OCI-LY7 (cell line): ENCODE measurements around the gene BMPR2. TPM values are rescaled to one million over a fixed set of nuclear protein-coding genes. Genes with fewer than 3 reads are reported as not detected.

Source experiments
- BruUV-seq: library from RNA; stranded (reverse); fragments of 400-500 nt; replicated peaks from 2 replicates; lab custom pipeline; 2021; lab: Mats Ljungman, UMichigan
- CTCF ChIA-PET: fragments of 300-600 bp; sonication (Branson Sonifier 250); formaldehyde crosslinking; loops from one replicate; lab custom pipeline; 2022; ENCODE audit warnings: antibody characterized with exemption; ENCODE audit not compliant: unreplicated experiment; lab: Charles Lee
- POLR2A ChIA-PET: fragments of 300-600 bp; sonication (Branson Sonifier 250); formaldehyde crosslinking; loops from one replicate; lab custom pipeline; 2022; ENCODE audit warnings: antibody characterized with exemption; lab: Charles Lee
- DNase-seq: peaks from one replicate; pipeline ENCODE4 v3.0.0-alpha.2; 2015; ENCODE audit warnings: low spot score
- H2AFZ ChIP-seq: fragments of 200-600 bp; sonication (generic), shearing (Covaris generic); 2 replicates; pipeline ENCODE4 v1.6.1; 2014; ENCODE audit warnings: mild to moderate bottlenecking, antibody characterized with exemption, low read length, moderate library complexity
- H3K27ac ChIP-seq: fragments of 200-600 bp; sonication (generic); 2 replicates; pipeline ENCODE4 v1.5.1; 2014; ENCODE audit warnings: mixed run types, low read depth, mild to moderate bottlenecking, moderate library complexity, low read length, inconsistent platforms; ENCODE audit not compliant: poor library complexity, severe bottlenecking
- H3K36me3 ChIP-seq: fragments of 200-600 bp; sonication (generic); 2 replicates; pipeline ENCODE4 v1.6.1; 2014; ENCODE audit warnings: mild to moderate bottlenecking, antibody characterized with exemption, low read length, moderate library complexity, mixed read lengths; ENCODE audit not compliant: insufficient read depth
- H3K4me1 ChIP-seq: fragments of 200-600 bp; sonication (generic); 2 replicates; pipeline ENCODE4 v1.5.1; 2014; ENCODE audit warnings: mild to moderate bottlenecking, low read length; ENCODE audit not compliant: insufficient read depth, poor library complexity, severe bottlenecking
- H3K4me2 ChIP-seq: fragments of 200-600 bp; sonication (generic); 2 replicates; pipeline ENCODE4 v1.6.1; 2014; ENCODE audit warnings: mild to moderate bottlenecking, low read length
- H3K4me3 ChIP-seq: fragments of 200-600 bp; sonication (generic); 2 replicates; pipeline ENCODE4 v1.5.1; 2014; ENCODE audit warnings: mild to moderate bottlenecking, low read depth, low read length; ENCODE audit not compliant: poor library complexity, severe bottlenecking
- H3K79me2 ChIP-seq: fragments of 200-600 bp; sonication (generic); 2 replicates; pipeline ENCODE4 v1.6.1; 2016; ENCODE audit warnings: low read depth, mild to moderate bottlenecking, low read length, moderate library complexity, mixed read lengths; ENCODE audit not compliant: insufficient read depth
- H3K9me2 ChIP-seq: fragments of 200-600 bp; sonication (generic); 2 replicates; pipeline ENCODE4 v1.6.1; 2016; ENCODE audit warnings: mild to moderate bottlenecking, low read length, mixed read lengths; ENCODE audit not compliant: insufficient read depth
- H3K9me3 ChIP-seq: fragments of 200-600 bp; sonication (generic); 2 replicates; pipeline ENCODE4 v1.6.1; 2014; ENCODE audit warnings: mild to moderate bottlenecking, mixed run types, low read length, mixed read lengths
- H4K20me1 ChIP-seq: fragments of 200-600 bp; sonication (generic); 2 replicates; pipeline ENCODE4 v1.6.1; 2014; ENCODE audit warnings: mild to moderate bottlenecking, antibody characterized with exemption, low read length, moderate library complexity, mixed read lengths; ENCODE audit not compliant: insufficient read depth
- EZH2phosphoT487 ChIP-seq: fragments of 200-600 bp; sonication (generic); IDR thresholded peaks from 2 replicates; pipeline ENCODE4 v1.6.1; 2018; ENCODE audit warnings: low read depth, borderline replicate concordance, mild to moderate bottlenecking, mixed run types, antibody characterized with exemption, low read length, moderate library complexity, mixed read lengths
- intact Hi-C: fragments of 100-400 bp; cut with micrococcal nuclease; formaldehyde crosslinking; loops from one replicate; pipeline ENCODE4 v1.10.0; 2022; ENCODE audit not compliant: unreplicated experiment
- total RNA-seq, 2 experiments: library from RNA; depleted of rRNA in 1 of 2; stranded (reverse); fragments of >200 nt in 1 of 2; shearing (Covaris generic) in 1 of 2; gene quantifications; 2 replicates each; pipeline ENCODE4 v1.2.3, GENCODE V29; 2014 to 2022
- TF ChIP-seq, protein P1 (sequence below): fragments of 200-600 bp; sonication (generic); conservative IDR thresholded peaks from 2 replicates; pipeline ENCODE4 v1.5.1; 2014; ENCODE audit warnings: mild to moderate bottlenecking, antibody characterized with exemption, low read length, moderate library complexity, mixed read lengths

Gene BMPR2
- total RNA-seq, 2 experiments from 2014 or later = 4.3 to 14.7 TPM

DNA sequence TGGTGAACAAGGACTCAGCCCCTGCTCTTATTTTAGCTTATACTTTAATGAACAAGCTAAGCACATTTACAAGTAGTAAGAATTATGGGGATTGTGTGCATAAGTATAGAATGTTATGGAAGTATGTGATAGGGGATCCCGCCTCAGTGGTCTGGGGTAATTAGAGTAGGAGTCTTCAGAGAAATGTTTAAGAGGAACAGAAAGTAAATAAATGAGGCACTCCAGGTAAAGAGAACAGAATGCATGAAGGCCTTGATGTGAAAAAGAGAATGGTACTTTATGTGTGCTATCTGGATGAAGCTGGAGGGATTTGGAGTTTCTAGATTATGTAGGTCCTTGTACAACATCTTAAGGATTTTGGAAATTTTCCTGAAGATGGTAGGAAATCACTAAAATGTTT lies 76.6 kb downstream of the BMPR2 start:
- Histone ChIP-seq H3K9me2 (no peaks in the 10 kb centered on the region), H3K79me2 (no peaks in the 10 kb centered on the region), H3K4me1 (no peaks in the 10 kb centered on the region), H4K20me1 (no peaks in the 10 kb centered on the region), H3K9me3 (no peaks in the 10 kb centered on the region), H3K27ac (no peak overlapping the region), H3K4me2 (no peak overlapping the region), H2AFZ (no peak overlapping the region), H3K36me3 (no peaks in the 10 kb centered on the region), H3K4me3 (no peak overlapping the region)
- intact Hi-C loops = no loop called here
- POLR2A ChIA-PET = interaction anchor here (0.7 kb wide), 1 partner anchor 26 kb away, joined by 4 read pairs; no protein-coding TSS in a partner anchor
- CTCF ChIA-PET = no interaction called here
- DNase-seq = no peak
- TF ChIP-seq, protein P1, sequence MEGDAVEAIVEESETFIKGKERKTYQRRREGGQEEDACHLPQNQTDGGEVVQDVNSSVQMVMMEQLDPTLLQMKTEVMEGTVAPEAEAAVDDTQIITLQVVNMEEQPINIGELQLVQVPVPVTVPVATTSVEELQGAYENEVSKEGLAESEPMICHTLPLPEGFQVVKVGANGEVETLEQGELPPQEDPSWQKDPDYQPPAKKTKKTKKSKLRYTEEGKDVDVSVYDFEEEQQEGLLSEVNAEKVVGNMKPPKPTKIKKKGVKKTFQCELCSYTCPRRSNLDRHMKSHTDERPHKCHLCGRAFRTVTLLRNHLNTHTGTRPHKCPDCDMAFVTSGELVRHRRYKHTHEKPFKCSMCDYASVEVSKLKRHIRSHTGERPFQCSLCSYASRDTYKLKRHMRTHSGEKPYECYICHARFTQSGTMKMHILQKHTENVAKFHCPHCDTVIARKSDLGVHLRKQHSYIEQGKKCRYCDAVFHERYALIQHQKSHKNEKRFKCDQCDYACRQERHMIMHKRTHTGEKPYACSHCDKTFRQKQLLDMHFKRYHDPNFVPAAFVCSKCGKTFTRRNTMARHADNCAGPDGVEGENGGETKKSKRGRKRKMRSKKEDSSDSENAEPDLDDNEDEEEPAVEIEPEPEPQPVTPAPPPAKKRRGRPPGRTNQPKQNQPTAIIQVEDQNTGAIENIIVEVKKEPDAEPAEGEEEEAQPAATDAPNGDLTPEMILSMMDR = no peak
- no peak for TF ChIP-seq EZH2phosphoT487
- BruUV-seq = no TSS peak

DNA sequence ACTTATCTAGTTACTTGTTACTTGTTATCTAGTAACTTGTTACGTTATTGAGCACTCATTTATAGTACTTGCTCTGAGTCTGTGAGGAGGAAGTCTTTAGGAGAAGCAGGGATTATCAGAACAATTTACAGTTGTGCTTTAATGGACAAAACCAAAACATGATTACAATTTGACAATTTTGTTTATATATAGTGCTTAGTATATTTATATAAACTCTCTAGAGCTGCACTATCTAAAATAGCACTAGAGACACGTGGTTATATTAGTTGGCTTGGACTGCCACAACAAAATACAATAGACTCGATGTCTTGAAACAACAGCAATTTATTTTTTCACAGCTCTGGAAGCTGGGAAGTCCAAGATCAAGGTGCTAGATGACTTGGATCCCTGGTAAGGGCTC lies 78.4 kb downstream of the BMPR2 start:
- BruUV-seq = no TSS peak
- intact Hi-C loops = no loop called here
- H4K20me1 ChIP-seq = no peaks in the 10 kb centered on the region
- ChIA-PET POLR2A (no interaction called here), CTCF (no interaction called here)
- no peaks in the 10 kb centered on the region for H3K79me2 ChIP-seq
- H3K4me2 ChIP-seq = no peak overlapping the region
- H3K36me3 ChIP-seq = no peaks in the 10 kb centered on the region
- no peaks in the 10 kb centered on the region for H3K9me3 ChIP-seq
- H3K27ac ChIP-seq = no peak overlapping the region
- no peak for DNase-seq
- H2AFZ ChIP-seq = no peak overlapping the region
- H3K4me3 ChIP-seq = no peak overlapping the region
- no peaks in the 10 kb centered on the region for H3K4me1 ChIP-seq
- no peaks in the 10 kb centered on the region for H3K9me2 ChIP-seq
- TF ChIP-seq, protein P1 = no peak
- no peak for TF ChIP-seq EZH2phosphoT487

DNA sequence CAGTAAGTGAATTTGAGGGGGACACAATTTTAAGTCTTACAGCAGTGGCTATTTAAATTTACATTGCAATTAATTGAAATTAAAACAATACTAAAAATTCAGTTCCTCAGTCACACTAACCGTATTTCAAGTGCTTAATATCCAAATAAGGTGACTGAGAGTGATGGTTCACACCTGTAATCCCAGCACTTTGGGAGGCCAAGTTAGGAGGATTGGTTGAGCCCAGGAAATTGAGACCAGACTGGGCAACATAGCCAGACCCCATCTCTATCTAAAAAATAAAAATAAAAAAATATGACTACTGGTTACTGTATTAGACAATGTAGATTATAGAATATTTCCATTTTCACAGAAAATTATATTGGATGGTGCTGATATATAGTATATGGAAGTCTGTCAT lies 79.0 kb downstream of the BMPR2 start:
- ChIA-PET CTCF (no interaction called here), POLR2A (no interaction called here)
- H3K27ac ChIP-seq = no peak overlapping the region
- H3K4me3 ChIP-seq = no peak overlapping the region
- no peaks in the 10 kb centered on the region for H3K36me3 ChIP-seq
- no peaks in the 10 kb centered on the region for H3K79me2 ChIP-seq
- DNase-seq = no peak
- H3K9me2 ChIP-seq = no peaks in the 10 kb centered on the region
- no TSS peak for BruUV-seq
- H2AFZ ChIP-seq = no peak overlapping the region
- no peak overlapping the region for H3K4me2 ChIP-seq
- TF ChIP-seq, protein P1 = no peak
- no peak for TF ChIP-seq EZH2phosphoT487
- no peaks in the 10 kb centered on the region for H3K4me1 ChIP-seq
- no peaks in the 10 kb centered on the region for H4K20me1 ChIP-seq
- intact Hi-C loops = no loop called here
- H3K9me3 ChIP-seq = no peaks in the 10 kb centered on the region
